GM13977 (cell line): Measurements from ENCODE around the gene NARS2.

Experiments
- DNase-seq: peaks from one replicate; pipeline ENCODE4 v3.0.0; 2012; ENCODE audit warnings: low spot score
- CTCF ChIP-seq: IDR thresholded peaks from 2 replicates; pipeline ENCODE4 v1.5.1; 2012; ENCODE audit warnings: mild to moderate bottlenecking, control low read depth; ENCODE audit not compliant: insufficient read depth; ENCODE audit errors: extremely low read depth, missing control alignments
- in situ Hi-C: fragments of 300-500 bp; cut with MboI; formaldehyde crosslinking; loops from one replicate; pipeline ENCODE4 v1.12.0; 2022; ENCODE audit warnings: low sequenced_read_pairs, low pct_unique_long_range_greater_than_20kb, mixed read lengths, inconsistent platforms; ENCODE audit not compliant: unreplicated experiment

The NARS2 gene

GRCh38 chr11:78575478-78575877, 814 bp upstream of the NARS2 start:
- in situ Hi-C loops = no loop called here
- no peak for TF ChIP-seq CTCF
- DNase-seq = no peak

GRCh38 chr11:78573681-78574080, 983 bp downstream of the NARS2 start:
- no peak for TF ChIP-seq CTCF
- in situ Hi-C loops = no loop called here
- no peak for DNase-seq

DNA sequence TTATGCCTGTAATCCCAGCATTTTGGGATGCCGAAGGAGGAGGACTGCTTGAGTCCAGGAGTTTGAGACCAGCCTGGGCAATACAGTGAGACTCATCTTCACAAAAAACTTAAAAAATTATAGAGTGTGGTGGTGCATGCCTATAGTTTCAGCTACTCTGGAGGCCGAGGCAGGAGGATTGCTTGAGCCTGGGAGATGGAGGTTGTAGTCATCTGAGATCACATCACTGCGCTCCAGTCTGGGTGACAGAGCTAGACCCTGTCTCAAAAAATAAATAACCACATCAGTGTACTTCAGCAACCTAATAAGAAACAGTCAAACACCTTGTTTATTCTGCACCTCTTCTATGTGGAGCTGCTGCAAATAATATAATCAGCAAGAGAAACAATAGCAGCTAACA, 1.4 kb downstream of the NARS2 start:
- in situ Hi-C loops = no loop called here
- TF ChIP-seq CTCF = no peak
- no peak for DNase-seq

DNA sequence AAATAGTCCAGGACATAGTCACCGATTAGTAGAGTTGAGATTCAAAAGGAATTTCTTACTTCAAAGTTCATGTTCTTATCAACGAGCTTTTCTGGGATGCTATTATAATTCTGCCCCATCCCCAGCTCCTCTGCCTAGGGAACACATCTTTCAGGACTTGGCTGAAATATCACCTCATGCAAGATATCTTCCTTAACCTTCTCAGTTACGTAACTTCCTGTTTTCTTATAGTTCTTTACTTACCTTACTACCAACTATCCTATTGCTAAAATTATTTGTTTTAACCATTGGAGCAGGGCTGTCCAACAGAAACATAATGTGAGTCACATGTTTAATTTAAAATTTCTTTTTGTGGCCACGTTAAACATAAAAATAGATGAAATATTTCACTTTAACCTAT, 2.3 kb downstream of the NARS2 start:
- DNase-seq = no peak
- in situ Hi-C loops = no loop called here

DNA sequence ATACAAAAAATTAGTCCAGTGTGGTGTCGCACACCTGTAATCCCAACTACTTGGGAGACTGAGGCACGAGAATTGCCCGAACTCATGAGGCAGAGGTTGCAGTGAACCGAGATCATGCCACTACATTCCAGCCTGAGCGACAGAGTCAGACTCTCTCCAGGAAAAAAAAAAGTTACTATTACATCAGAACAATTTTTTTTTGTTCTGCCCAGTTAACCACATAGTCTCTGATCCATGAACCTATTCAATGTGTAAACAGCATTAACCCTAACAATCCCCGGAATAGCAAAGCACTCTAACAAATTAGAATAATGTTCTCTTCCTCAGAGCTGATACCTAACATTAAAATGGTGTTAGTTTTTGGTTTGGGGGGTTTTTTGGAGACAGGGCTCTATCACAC, 4.6 kb downstream of the NARS2 start:
- TF ChIP-seq CTCF = no peak
- in situ Hi-C loops = no loop called here
- no peak for DNase-seq

More for the DNA sequence above, 2.3 kb downstream of the NARS2 start:
- no peak for TF ChIP-seq CTCF

DNA sequence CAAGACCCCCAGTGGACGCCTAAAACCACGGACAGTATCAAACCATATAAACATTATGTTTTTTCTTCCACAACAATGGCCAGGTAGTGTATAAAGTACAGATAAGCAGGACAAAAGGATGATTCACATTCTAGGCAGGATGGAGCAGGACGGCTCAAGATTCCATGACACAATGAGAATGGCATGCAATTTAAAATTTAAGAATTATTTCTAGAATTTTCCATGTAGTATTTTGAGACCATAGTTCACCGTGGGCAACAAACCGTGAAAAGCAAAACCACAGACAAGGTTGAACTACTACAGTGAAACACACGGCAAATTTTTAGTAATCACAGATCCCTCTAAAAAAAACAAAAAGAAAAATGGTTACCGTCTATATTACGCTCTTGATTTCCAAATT, 7.5 kb downstream of the NARS2 start:
- in situ Hi-C loops = loop anchor here (10.0 kb wide), 1 partner anchor 152 kb away; the partner anchor contains the start of gene GAB2
- TF ChIP-seq CTCF = no peak
- DNase-seq = no peak
